Measurements from ENCODE around the gene MICB.

MICB gene

DNA sequence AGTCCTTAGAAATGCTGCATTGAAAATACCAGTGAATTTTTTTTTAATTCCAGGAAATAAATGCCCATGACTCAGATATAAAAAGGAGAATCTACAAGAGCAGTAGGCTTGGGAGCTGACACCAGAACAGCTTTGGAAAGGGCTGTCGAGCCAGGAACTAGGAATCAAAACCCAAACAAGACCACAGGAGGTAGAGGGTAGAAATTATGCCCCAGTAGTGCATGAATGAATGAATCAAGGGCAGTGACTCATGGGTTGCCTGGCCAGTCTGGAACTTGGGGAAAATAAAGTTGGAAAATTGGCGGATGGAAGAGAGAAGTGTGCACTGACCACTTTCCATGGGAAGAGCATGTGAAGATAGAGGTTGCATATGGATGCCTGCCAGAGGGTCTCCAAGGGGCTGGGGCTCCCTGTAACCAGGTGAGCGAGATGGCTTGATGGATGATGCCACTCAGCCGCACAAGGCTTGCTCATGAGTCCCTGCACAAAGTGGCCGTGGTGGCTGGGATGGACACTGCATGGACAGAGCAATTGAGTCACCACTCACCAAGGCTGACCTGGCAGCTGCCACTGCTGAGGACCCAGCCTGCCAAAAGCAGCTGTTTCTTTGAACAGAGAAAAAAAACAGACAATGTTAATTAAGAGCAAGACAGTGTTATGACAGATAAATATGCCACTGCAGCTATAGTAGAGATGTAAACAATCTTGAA, 15.7 kb downstream of the MICB start:
- DNase-seq = no peak

DNA sequence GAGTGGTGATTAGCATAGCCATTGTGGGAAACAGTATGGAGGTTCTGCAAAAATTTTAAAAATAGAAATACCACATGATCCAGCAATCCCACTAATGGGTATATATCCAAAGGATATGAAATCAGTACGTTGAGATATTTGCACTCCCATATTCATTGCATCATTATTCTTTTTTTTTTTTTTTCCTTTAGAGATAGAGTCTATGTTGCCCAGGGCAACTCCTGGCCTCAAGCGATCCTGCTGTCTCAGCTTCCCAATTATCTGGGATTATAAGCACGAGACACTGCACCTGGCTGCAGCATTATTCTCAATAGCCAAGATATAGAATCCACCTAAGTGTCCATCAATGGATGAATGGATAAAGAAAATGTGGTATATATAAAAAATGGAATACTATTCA, 23.9 kb downstream of the MICB start:
- DNase-seq = no peak

DNA sequence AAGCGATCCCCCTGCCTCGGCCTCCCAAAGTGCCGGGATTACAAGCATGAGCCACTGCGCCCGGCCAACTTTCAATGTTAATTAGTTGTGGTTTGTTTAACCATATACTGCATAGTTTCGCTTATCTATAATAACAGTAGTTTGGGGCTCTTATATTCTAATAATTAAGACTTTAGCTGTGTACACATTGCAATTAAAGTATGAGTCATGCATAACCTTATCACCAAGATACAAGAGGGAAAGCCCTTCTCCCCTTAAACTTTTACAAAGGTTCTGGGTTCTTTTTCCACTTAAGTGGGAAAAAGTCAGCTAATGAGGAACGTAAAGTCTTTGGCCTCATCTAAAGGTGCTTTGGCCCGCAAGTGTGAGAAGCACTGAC, 27.6 kb downstream of the MICB start:
- no peak for DNase-seq

GRCh38 chr6:31525932-31526591, 28.1 kb downstream of the MICB start:
- DNase-seq = no peak

GRCh38 chr6:31528307-31528777, 30.4 kb downstream of the MICB start:
- no peak for DNase-seq

- no peak for DNase-seq
Measured at GRCh38 chr6:31528821-31529328, 30.9 kb downstream of the MICB start, which contains the start of gene MCCD1. Gene MCCD1 (plus strand): TSS chr6:31528962. CDS start chr6:31529015, 53 bp downstream.

- DNase-seq = no peak
Measured at GRCh38 chr6:31529329-31530150, 31.6 kb downstream of the MICB start.

- DNase-seq = no peak
Measured at GRCh38 chr6:31530659-31531058, 32.7 kb downstream of the MICB start.

DNA sequence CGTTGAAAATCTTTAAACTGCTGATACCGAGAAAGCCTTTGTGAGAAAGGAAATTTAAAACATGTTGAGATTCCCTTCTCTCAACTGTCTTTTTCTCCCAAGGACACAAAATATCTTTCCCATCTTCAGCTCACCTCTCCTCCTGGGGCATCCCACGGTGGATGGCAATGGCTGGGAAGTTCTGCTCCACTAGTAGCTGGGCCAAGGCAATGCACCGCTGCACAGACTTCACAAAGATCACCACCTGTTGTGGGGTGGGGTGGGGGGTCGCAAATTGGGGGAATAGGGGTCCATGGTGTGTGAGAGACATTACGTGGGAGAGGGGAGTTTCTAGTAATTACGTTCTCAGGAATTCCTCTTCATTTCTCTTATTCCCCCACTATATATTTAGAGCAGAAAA, 33.2 kb downstream of the MICB start:
- no peak for DNase-seq

DNA sequence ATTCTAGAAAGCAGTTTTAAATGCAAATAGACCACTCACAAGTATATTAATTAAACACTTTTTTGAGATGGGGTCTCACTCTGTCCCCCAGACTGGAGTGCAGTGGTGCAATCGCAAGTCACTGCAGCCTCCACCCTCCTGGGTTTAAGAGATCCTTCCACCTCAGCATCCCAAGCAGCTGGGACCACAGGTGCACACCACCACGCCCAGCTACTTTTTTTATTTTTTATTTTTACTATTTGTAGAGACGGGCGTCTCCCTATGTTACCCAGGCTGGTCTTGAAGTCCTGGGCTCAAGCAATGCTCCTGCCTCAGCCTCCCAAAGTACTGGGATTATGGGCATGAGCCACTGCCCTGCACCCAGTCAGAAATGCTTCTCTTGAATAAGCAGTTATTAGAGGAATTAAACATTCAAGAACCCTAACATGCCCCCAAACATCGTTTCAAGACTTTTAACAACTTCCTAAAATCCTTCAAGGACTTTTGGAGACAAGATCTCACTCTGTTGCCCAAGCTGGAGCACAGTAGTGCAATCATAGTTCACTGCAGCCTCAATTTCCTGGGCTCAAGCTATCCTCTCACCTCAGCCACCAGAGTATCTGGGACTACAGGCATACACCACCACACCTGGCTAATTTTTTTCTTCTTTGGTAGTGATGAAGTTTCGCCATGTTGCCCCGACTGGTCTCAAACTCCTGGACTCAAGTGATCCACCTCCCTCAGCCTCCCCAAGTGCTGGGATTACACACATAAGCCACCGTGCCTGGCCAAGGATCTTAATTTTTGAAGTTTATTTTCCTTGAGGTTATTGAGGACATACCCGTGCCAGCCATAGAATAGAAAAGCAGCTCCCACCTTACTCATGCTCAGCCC, 34.1 kb downstream of the MICB start:
- no peak for DNase-seq

DNA sequence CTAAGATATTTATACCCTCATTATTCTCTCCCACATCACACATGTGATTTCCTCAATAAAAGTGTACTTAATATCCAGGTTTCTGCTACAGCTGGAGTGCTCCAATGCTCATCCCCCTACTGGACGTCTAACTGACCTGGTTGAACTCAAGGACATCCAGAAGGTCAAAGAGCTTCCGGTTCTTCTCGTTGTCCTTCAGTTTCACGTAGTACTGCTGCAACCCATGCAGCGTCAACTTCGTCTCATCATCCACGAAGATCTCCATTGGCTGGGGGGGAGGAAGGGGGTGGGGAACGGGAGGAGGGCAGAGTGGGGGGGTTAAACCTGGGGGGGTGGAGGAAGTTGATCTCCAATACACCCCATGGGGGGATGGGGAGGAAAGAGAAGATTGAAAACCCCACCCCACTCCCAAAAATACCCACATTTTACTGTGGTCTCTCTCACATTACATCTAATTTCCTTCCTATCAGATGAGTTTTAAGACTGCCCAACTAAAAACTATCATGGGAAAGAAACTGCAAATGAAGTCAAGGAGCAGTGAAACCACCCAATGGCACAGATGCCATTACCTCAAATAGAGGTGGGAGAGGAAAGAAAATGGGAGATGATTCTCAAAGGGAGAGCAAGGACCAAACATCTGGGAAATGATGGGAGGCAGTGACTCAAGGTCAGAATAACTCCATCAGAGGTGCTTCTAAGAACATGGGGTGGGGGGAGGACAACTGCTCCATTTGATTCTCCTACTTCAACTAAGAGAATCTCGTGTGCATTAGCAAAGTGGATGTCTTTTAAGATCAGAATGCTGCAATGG, 34.9 kb downstream of the MICB start:
- DNase-seq = no peak

- no peak for DNase-seq
Measured at GRCh38 chr6:31533455-31533841, 35.5 kb downstream of the MICB start.

GRCh38 chr6:31534011-31534410, 36.1 kb downstream of the MICB start:
- no peak for DNase-seq

- no peak for DNase-seq
Measured at GRCh38 chr6:31534521-31535040, 36.6 kb downstream of the MICB start.

DNA sequence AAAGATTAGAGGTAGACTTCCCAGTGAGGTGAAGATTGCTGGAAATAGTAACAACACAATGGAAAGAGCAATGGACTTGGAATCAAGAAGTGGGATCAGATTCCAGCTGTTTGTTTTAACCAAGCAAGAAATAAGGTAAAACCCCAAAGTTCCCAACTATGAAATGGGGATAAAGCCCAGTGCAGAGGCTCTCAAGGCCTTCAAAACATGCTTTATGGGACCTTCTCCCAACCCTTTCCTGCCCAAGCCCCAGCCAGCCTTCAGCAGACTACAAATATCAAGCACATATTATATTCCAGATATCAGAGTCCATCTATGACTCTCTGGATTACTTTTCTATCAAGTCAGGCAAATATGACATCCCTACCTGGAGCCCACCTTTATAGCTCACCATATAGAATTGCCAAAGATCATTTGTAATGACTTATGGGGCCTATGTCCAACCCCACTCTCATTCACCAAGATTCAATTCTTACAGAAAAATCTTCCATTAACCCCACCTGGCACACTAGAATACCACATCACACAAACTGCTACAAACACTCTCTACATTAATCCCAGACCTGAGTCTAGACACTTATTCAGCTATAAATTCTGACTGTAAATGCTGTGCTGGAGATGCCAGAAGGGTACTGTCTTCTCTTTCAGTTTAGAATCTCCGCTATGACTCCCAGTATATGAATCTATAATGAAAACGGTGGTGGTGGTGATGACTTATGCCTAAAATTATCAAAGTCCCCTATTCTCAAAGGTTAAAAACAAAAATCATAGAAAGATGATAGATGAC, 37.8 kb downstream of the MICB start:
- no peak for DNase-seq

DNA sequence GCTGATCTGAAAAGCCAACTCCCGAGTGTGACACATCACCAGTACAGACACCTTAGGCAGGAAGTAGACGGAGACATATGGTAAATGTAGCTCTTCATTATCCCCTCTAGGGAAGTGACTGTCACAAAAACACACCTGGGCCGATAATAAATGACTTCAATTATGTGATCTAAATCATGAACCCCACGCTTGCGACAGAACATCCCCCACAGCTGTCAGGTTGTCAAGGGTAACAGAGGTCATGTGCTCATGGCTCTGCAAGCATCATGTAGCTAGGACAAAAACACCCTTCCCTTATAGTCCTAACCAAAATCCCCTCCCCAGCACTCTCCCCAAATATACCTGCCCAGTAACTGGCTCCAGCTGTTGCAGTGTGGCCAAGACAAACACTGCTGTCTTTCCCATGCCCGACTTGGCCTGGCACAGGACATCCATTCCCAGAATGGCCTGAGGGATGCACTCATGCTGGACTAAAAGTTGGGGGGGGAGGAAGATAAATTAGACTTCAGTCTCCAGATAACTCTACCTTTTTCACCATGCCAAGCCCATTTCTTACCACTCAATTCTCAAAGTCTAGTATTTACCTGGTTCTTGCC, 41.0 kb downstream of the MICB start:
- DNase-seq = no peak

- DNase-seq = no peak
Measured at GRCh38 chr6:31540640-31541039, 42.7 kb downstream of the MICB start.

DNA sequence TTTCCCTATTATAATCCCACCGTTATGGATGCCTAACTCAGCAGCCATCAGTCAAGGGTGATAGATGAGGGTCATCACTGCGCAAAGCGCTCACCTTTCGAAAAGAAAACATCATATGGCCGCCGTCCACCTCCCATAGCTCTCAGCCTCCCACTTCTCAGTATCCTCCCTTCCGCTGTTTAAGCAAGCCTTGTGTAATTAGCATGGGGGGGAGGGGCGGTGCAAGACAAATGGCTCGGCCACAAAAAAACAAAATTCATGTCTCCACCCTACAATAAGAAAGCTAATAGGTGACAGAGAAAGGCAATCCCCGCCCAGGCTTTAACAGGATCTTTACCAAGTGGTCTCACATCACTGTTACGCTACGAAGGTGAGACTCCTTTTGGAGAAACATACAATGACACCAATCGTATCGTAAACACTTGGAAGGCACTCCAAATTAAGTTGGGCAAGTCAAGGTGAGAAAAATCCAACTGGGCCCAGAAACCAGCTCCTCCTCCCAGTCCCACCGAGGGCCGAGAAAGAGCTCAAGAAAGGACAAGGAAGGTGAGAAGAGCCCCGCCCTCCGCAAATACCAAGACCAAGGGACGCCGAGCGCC, 43.2 kb downstream of the MICB start:
- DNase-seq = peak; percentile 71

DNA sequence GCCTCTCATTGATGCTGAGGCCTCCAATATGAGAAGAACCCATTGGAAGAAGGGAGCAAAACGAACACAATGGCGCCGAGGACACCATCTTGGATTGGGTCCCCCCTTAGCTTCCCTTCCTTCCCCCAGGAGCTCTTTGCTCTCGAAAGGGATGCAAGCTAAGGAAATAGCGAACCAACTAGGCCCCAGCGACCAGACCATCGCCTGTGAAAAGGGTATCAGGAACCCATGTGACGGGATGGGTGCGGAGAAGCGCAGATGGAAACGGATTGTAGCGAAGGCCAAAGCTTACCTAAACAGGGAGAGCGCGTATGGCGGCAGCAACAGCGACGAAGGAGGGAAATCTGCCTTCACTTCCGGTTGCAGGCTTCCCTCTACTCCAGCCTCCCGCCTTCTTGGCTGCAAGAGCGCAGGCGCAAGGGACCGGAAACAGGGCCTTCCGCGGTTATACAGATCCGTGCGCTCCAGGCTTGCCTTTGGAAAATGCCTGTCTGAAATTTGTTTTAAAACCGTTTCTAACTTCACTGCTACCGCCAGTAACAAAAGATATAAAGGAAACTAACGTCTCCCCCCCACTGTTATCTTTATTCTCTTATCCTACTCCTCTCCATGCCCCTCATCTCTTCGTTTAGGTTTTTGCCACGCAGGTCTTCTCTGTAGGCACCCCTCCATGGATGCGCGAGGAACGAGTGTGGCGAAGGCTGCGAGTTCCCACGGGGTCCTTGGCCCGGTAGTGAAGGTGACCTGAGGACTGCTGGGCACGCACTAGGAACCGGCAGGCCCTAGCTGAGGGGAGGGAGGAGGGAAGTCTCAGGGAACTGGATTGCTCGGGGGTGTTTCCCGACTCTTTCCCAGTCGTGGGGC, 43.9 kb downstream of the MICB start, which contains the start of gene DDX39B:
Gene DDX39B (minus strand): TSS at position 346 of the 864 bp plus-strand sequence. CDS start 1,471 bp downstream, outside the sequence.
- peak; percentile 98 for DNase-seq
